Adrenal gland (tissue), 12 donors: ENCODE results near the gene DRC7. TPM values are rescaled to one million over a fixed set of nuclear protein-coding genes. Genes with fewer than 3 reads are reported as not detected.
"Not testable (repeated sequence)": the region's sequence is repeated elsewhere in the genome, so short reads cannot be mapped to it uniquely, and the experiment has no call there.

Experiments used
- DNase-seq, 7 donors: peaks; one replicate each; pipeline ENCODE4 v3.0.0-alpha.2; 2019 to 2020
- H3K27ac ChIP-seq, 5 donors: fragments of 200-600 bp; sonication (generic) in 4 of 5; 1 replicate in 3 of 5; 2 replicates in 2 of 5; pipeline versions ENCODE4 v1.5.1 to v1.8.0; 2016 to 2020; ENCODE audit warnings: mild to moderate bottlenecking in 1 of 5
- H3K27me3 ChIP-seq: fragments of 200-600 bp; 2 replicates; pipeline ENCODE4 v1.8.0; 2021
- H3K36me3 ChIP-seq, 2 donors: fragments of 200-600 bp; replicated peaks in 1 of 2; 1 replicate in 1 of 2; 2 replicates in 1 of 2; pipeline versions ENCODE4 v1.5.1 to v1.8.0; 2018 to 2022
- H3K4me1 ChIP-seq, 2 donors: fragments of 200-600 bp; replicated peaks in 1 of 2; 1 replicate in 1 of 2; 2 replicates in 1 of 2; pipeline versions ENCODE4 v1.5.1 to v1.8.0; 2018 to 2021
- H3K4me3 ChIP-seq, 4 donors: fragments of 200-600 bp; sonication (generic) in 3 of 4; one replicate each; pipeline ENCODE4 v1.5.1; 2016 to 2018
- H3K9me3 ChIP-seq, 3 donors: fragments of 200-600 bp; sonication (generic) in 1 of 3; replicated peaks in 1 of 3; 1 replicate in 2 of 3; 2 replicates in 1 of 3; pipeline versions ENCODE4 v1.5.1 to v1.8.0; 2016 to 2021
- POLR2A ChIP-seq, 2 donors: fragments of 450-650 bp; IDR thresholded peaks; one replicate each; pipeline ENCODE4 v1.6.1; 2017; ENCODE audit warnings: antibody characterized with exemption in 2 of 2, mild to moderate bottlenecking in 2 of 2, moderate library complexity in 1 of 2
- WGBS, 4 donors: extraction: QIAGEN DNeasy Blood & Tissue Kit in 2 of 4; methylation state at CpG; one replicate each; pipeline versions ENCODE4 v1.1.5 to v1.1.7; 2013 to 2017; 5-methylcytosine and 5-hydroxymethylcytosine counted together
- intact Hi-C, 2 donors: fragments of 100-400 bp; cut with DNase I; formaldehyde crosslinking; loops; one replicate each; pipeline versions ENCODE4 v1.14.1 to v1.15.0; 2022 to 2023
- polyA plus RNA-seq, 3 donors: library from polyadenylated mRNA; stranded (reverse); fragments of 200-250 nt in 2 of 3; fragments of 350-450 nt in 1 of 3; fragmentation: Illumina TruSeq in 1 of 3; extraction: RNeasy Lipid Tissue Mini Kit (QIAGEN cat#74804) in 1 of 3; gene quantifications; one replicate each; pipeline ENCODE4 v1.2.3, GENCODE V29; 2013 to 2014
- total RNA-seq, 9 donors: library from RNA; depleted of rRNA in 4 of 9; stranded (reverse); fragments of >200 nt in 4 of 9; fragments of 120-200 nt in 1 of 9; fragmentation: NEBNext Ultra II Directional in 1 of 9; extraction: Animal tissue kit (Norgen Biotek cat#: 25700) in 1 of 9; gene quantifications; one replicate each; pipeline versions ENCODE4 v1.1.0 to v1.2.4, GENCODE V29; 2013 to 2023
- TF ChIP-seq, protein P1 (sequence below), 6 experiments: fragments of 450-650 bp in 4 of 6; fragments of 200-600 bp in 2 of 6; sonication (generic) in 1 of 6; IDR thresholded peaks; 1 replicate in 5 of 6; 2 replicates in 1 of 6; pipeline versions ENCODE4 v1.5.1 to v1.8.0; 2016 to 2021; ENCODE audit warnings: antibody characterized with exemption in 6 of 6, mild to moderate bottlenecking in 2 of 6, moderate library complexity in 1 of 6
- donor health status: healthy with polysubstance abuse.
- donor health status: Bipolar disorder and iron deficiency.
- donor health status: DM: yes; HTN: yes; CAD: no.
- donor health status: DM: no; HTN: no; CAD: no.
- donor health status: DM: no; HTN: no; CAD: no.
- donor health status: DM: yes; HTN: yes; CAD: no.

The DRC7 gene
- total and polyA plus RNA-seq, 12 donors, result 0.03 to 0.72 (median 0.33) TPM; not detected in 9

DNA sequence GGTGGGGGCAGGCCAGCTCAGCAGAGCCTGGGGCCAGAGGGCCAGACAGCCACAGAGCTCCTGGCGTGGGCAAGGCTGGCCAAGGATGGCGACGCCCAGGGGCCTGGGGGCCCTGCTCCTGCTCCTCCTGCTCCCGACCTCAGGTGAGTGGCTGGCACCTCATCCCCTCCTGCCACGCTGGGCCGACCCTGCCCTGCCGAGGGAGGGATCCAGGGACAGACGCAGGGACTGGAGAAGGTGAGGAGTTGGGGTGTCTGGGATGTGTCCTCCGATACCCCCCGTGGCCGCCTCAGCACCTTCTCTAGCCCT is 26.4 kb upstream of the DRC7 start, which contains the start of gene ADGRG3:
ADGRG3 (plus strand) TSS at position 44 of the 309 bp plus-strand sequence; CDS start at position 86, 42 bp downstream.
- H3K4me1 ChIP-seq, result no peaks in the 10 kb centered on the region
- no peak within 1 kb of the TSS for H3K4me3 ChIP-seq
- no peak within 1 kb of the TSS for H3K27ac ChIP-seq
- intact Hi-C loops, result no loop called here
- WGBS, 4 donors, result 83 to 93% (median 89%) methylated on average over 8 to 11 of the region's 11 CpGs
- no peak for TF ChIP-seq POLR2A (IDR thresholded peaks at IDR 0.05)
- TF ChIP-seq, protein P1, sequence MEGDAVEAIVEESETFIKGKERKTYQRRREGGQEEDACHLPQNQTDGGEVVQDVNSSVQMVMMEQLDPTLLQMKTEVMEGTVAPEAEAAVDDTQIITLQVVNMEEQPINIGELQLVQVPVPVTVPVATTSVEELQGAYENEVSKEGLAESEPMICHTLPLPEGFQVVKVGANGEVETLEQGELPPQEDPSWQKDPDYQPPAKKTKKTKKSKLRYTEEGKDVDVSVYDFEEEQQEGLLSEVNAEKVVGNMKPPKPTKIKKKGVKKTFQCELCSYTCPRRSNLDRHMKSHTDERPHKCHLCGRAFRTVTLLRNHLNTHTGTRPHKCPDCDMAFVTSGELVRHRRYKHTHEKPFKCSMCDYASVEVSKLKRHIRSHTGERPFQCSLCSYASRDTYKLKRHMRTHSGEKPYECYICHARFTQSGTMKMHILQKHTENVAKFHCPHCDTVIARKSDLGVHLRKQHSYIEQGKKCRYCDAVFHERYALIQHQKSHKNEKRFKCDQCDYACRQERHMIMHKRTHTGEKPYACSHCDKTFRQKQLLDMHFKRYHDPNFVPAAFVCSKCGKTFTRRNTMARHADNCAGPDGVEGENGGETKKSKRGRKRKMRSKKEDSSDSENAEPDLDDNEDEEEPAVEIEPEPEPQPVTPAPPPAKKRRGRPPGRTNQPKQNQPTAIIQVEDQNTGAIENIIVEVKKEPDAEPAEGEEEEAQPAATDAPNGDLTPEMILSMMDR (IDR thresholded peaks at IDR 0.05), result no peak
- no peak for DNase-seq
- no peaks in the 10 kb centered on the region for H3K36me3 ChIP-seq
- H3K27me3 ChIP-seq, result no peaks in the 10 kb centered on the region
- H3K9me3 ChIP-seq, result no peaks in the 10 kb centered on the region

DNA sequence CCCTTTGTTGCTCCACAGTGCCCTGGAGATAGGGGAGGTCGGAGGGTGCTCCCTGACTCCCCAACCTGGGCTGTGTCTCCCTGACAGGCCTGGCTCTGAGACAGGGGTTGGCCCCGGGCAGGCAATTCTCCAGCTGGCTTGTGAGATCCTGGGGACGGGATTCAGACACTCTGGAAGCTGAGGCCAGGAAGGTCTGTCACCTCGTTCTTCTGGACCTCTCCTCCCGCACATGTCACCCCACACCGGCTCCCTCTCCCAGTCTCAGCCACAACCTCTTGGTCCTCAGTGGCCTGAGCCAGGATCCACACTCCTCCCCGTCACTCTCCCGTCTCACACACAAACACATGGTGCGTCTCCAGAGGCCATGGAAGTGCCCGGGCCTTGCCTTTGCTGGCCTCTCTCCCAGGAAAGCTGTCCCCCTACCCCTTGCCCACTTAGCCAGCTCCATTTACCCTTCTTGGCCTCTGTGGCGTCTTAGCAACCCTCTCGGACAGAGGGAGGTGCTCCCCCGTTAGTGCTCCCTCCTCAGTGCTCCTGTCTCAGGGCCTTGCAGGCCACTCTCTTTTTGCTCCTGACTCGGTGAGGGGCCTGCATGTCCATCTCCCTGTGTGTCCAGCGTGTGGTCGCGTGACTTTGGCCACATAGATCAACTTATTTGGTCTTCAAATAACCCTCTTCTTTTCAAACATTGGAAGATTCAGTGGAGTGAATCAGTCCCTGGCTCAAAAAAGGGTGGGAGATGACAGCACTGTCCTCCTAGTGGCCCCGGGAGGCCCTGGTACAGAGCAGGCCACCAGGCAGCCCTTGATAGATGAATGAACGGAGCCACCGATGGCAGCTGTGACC is 25.8 kb upstream of the DRC7 start:
- no peak for DNase-seq
- Histone ChIP-seq H3K4me1 (no peaks in the 10 kb centered on the region), H3K27me3 (no peaks in the 10 kb centered on the region), H3K36me3 (no peaks in the 10 kb centered on the region), H3K4me3 (no peak overlapping the region), H3K27ac (no peak overlapping the region), H3K9me3 (no peaks in the 10 kb centered on the region)
- TF ChIP-seq, protein P1 (IDR thresholded peaks at IDR 0.05), result no peak
- TF ChIP-seq POLR2A (IDR thresholded peaks at IDR 0.05), result no peak
- intact Hi-C loops, result no loop called here
- WGBS, 4 donors, result 90 to 92% (median 91%) methylated on average over 17 to 20 of the region's 20 CpGs

DNA sequence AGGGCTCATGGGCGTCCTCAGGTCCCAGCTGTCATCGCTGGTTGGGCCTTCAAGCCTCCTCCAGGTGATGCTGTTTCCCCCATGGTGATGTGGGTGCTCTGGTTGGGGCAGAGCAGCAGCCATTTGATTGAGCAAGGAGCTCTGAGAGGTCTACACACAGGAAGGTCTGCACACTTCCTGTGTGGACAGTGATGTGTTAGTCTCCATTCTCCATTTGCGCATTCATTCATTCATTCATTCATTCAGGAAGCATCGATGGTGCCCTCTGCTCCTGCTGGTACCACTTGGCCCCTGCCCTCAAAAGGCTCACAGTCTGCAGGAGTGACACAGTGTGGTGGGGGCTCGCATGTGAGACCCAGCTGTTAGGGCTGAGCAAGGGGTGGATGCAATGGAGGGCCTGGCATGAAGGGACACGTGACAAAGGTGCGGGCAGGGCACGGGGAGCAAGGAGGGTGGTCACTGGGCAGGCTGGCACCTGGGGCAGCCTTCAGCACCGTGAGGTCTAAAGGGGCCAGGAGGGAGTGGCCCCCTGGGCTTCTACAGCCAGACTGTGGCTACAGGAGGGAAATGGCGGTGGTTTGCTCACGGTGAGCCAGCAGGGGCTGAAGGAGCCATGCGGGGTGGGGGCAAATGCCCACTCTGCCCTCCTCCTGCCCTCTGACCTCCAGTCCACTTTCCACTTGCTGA is 25.0 kb upstream of the DRC7 start:
- Histone ChIP-seq H3K4me1 (no peaks in the 10 kb centered on the region), H3K36me3 (no peaks in the 10 kb centered on the region), H3K4me3 (no peak overlapping the region), H3K27me3 (no peaks in the 10 kb centered on the region), H3K27ac (no peak overlapping the region), H3K9me3 (no peaks in the 10 kb centered on the region)
- intact Hi-C loops, result no loop called here
- no peak for DNase-seq
- WGBS, 4 donors, result 84 to 95% (median 88%) methylated on average over 10 to 12 of the region's 12 CpGs
- TF ChIP-seq, protein P1 (IDR thresholded peaks at IDR 0.05), result no peak
- no peak for TF ChIP-seq POLR2A (IDR thresholded peaks at IDR 0.05)

DNA sequence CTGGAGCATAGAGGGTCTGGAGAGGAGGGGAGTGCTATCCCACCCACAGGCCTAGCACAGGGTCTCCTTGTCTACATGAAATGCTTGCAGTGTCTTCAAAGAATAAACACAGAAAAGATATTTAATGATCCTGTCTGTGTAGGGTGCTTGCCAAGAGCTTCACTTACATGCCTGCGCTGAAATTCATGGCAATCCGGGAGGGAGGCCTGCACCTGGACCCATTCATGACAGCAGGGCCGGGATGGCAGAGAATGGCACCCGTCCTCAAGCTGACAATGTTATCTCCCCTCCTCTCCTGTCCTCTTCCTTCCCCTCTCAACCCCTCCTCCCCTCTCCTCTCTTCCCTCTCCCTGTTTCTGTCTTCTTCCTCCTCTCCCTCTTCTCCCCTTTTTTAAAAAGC is 24.4 kb upstream of the DRC7 start:
- H3K36me3 ChIP-seq, result no peaks in the 10 kb centered on the region
- no peak for DNase-seq
- no peak overlapping the region for H3K27ac ChIP-seq
- H3K9me3 ChIP-seq, result no peaks in the 10 kb centered on the region
- H3K27me3 ChIP-seq, result no peaks in the 10 kb centered on the region
- H3K4me3 ChIP-seq, result no peak overlapping the region
- intact Hi-C loops, result no loop called here
- no peak for TF ChIP-seq POLR2A (IDR thresholded peaks at IDR 0.05)
- TF ChIP-seq, protein P1 (IDR thresholded peaks at IDR 0.05), result no peak
- H3K4me1 ChIP-seq, result no peaks in the 10 kb centered on the region
- 51 to 74% (median 67%) methylated on average over 4 of the region's 4 CpGs for WGBS, 4 donors

DNA sequence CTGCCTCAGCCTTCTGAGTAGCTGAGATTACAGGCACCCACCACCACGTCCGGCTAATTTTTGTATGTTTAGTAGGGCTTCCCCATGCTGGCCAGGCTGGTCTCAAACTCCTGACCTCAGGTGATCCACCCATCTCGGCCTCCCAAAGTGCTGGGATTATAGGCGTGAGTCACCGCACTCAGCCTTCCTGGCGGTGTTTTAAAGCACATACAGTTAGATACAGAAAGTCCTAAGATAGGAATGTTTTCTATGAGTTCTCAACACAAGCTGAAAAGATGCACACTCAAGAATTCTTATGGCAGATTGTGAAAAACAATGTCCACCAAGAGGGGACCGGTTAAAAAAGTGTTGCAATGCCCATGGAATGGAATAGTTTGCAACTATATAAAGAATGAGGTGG is 23.2 kb upstream of the DRC7 start:
- intact Hi-C loops, H3K4me1 ChIP-seq, H3K4me3 ChIP-seq, DNase-seq, H3K36me3 ChIP-seq, H3K27ac ChIP-seq, H3K27me3 ChIP-seq, H3K9me3 ChIP-seq: not testable (repeated sequence)
- 79 to 91% (median 83%) methylated on average over 7 of the region's 7 CpGs for WGBS, 4 donors
